Fibroblast of lung (primary cell): ENCODE data around the gene PCSK2. TPM values are rescaled to one million over a fixed set of nuclear protein-coding genes. Genes with fewer than 3 reads are reported as not detected.
A peak's percentile ranks its signal among the peaks of the same experiment; 100 is the strongest.

Source experiments
- DNase-seq, 2 donors: peaks; one replicate each; pipeline versions ENCODE4 v3.0.0 to v3.0.0-alpha.2; 2010; ENCODE audit warnings: low read depth in 2 of 2
- H2AFZ ChIP-seq: 2 replicates; pipeline ENCODE4 v1.5.1; 2012; ENCODE audit warnings: low read length, control low read depth, inconsistent platforms
- H3K27ac ChIP-seq: 2 replicates; pipeline ENCODE4 v1.5.1; 2011; ENCODE audit warnings: low read length, control low read depth; ENCODE audit not compliant: insufficient read depth
- H3K27me3 ChIP-seq: 2 replicates; pipeline ENCODE4 v1.5.1; 2011; ENCODE audit warnings: mild to moderate bottlenecking, low read length; ENCODE audit not compliant: control insufficient read depth, insufficient read depth
- H3K36me3 ChIP-seq: 2 replicates; pipeline ENCODE4 v1.5.1; 2011; ENCODE audit warnings: low read length; ENCODE audit not compliant: control insufficient read depth, insufficient read depth
- H3K4me1 ChIP-seq: 2 replicates; pipeline ENCODE4 v1.5.1; 2011; ENCODE audit warnings: low read length; ENCODE audit not compliant: control insufficient read depth, insufficient read depth; ENCODE audit errors: extremely low read depth
- H3K4me2 ChIP-seq: 2 replicates; pipeline ENCODE4 v1.5.1; 2011; ENCODE audit warnings: low read length, control low read depth; ENCODE audit not compliant: insufficient read depth; ENCODE audit errors: extremely low read depth
- H3K4me3 ChIP-seq, 4 experiments: fragments of 200-600 bp in 1 of 4; sonication (generic) in 1 of 4; replicated peaks in 1 of 4; 2 replicates each; pipeline ENCODE4 v1.5.1; 2011 to 2016; ENCODE audit warnings: low read length in 4 of 4, low read depth in 3 of 4, mild to moderate bottlenecking in 3 of 4, control low read depth in 2 of 4, inconsistent platforms in 1 of 4, mixed read lengths in 1 of 4; ENCODE audit not compliant: insufficient read depth in 1 of 4; ENCODE audit errors: control extremely low read depth in 1 of 4
- H3K79me2 ChIP-seq: 2 replicates; pipeline ENCODE4 v1.5.1; 2012; ENCODE audit warnings: mild to moderate bottlenecking, low read length, inconsistent platforms; ENCODE audit not compliant: control insufficient read depth, insufficient read depth
- H3K9ac ChIP-seq: 2 replicates; pipeline ENCODE4 v1.5.1; 2011; ENCODE audit warnings: mild to moderate bottlenecking, low read length, control low read depth; ENCODE audit not compliant: insufficient read depth
- H3K9me3 ChIP-seq: 2 replicates; pipeline ENCODE4 v1.5.1; 2012; ENCODE audit warnings: low read depth, low read length; ENCODE audit not compliant: control insufficient read depth, insufficient read depth
- H4K20me1 ChIP-seq: 2 replicates; pipeline ENCODE4 v1.5.1; 2011; ENCODE audit warnings: low read length; ENCODE audit not compliant: control insufficient read depth, insufficient read depth; ENCODE audit errors: extremely low read depth
- EZH2 ChIP-seq: IDR thresholded peaks from 2 replicates; pipeline ENCODE4 v1.5.1; 2012; ENCODE audit warnings: low read length, control low read depth, mild to moderate bottlenecking; ENCODE audit errors: missing control alignments
- polyA plus RNA-seq, 2 donors: library from polyadenylated mRNA; depleted of rRNA in 1 of 2; stranded (reverse) in 1 of 2; unstranded in 1 of 2; fragments of >200 nt; gene quantifications; 2 replicates each; pipeline ENCODE4 v1.2.1, GENCODE V29; 2011 to 2012; ENCODE audit warnings: missing spikeins in 1 of 2
- total RNA-seq: library from RNA; depleted of rRNA; stranded (reverse); fragments of >200 nt; gene quantifications from 2 replicates; pipeline ENCODE4 v1.2.1, GENCODE V29; 2014
- TF ChIP-seq, protein P1 (sequence below), 2 donors: IDR thresholded peaks in 1 of 2; conservative IDR thresholded peaks in 1 of 2; 1 replicate in 1 of 2; 2 replicates in 1 of 2; pipeline ENCODE4 v1.5.1; 2011 to 2012; ENCODE audit warnings: low read length in 2 of 2, control low read depth in 1 of 2, inconsistent platforms in 1 of 2, low read depth in 1 of 2, mild to moderate bottlenecking in 1 of 2

The PCSK2 gene
- total and polyA plus RNA-seq, 2 donors (not counting 1 experiment from before 2014, with no cell fraction given) = under 0.01 to 1.2 TPM

DNA sequence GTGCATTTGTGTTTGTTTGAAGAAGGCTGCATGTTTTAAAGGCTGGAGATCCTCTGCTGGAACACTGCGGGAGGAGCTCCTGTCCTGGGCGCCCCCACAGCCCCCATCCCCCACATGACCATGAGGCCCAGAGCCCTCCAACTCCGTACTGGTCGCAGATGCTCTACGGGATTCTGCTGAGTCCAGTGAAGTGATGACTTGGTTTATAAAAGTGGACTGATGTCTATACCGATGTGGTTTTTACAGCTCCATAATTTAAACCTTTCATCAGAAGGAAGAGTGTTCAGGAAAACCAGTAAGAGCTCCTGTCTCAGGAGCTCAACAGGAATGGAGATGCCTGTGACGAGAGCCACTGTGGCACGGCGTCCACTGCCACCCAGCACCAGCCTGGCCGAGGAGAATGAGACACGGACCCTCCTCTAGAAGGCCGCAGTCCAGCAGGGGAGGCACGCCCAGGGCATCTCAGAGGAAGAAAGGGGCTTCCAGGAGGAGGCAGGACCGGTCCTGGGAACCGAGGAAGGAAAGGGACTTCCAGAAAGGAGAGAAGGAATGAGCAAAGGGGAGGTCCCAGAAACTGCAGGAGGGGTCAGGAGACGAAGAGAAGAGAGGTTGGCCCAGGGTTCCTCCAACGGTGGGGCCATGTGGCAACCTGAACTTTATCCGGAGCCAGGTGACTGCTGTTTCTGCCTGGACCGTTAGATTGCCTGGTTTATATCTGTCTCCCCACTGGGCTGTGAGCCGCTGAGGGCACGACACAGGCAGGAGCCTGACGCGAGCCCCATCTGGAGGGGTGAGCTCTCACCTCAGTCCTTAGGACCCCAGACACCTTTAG is 277.4 kb downstream of the PCSK2 start:
- Histone ChIP-seq H3K9ac (no peak overlapping the region), H3K27ac (no peak overlapping the region)

GRCh38 chr20:17504898-17505635 is 278.2 kb downstream of the PCSK2 start:
- Histone ChIP-seq H3K27me3 (peaks cover 2% of the 10 kb centered on the region), H3K79me2 (no peaks in the 10 kb centered on the region), H4K20me1 (no peaks in the 10 kb centered on the region), H3K9ac (peak overlapping the region; percentile 43), H2AFZ (peak overlapping the region; percentile 46), H3K4me3 (peak overlapping the region; percentile 39 to 75 (median 56)), H3K4me2 (peak overlapping the region; percentile 77), H3K9me3 (no peaks in the 10 kb centered on the region), H3K27ac (no peak overlapping the region), H3K4me1 (peaks cover 6% of the 10 kb centered on the region), H3K36me3 (no peaks in the 10 kb centered on the region)
- no peak for TF ChIP-seq EZH2
- TF ChIP-seq, protein P1, sequence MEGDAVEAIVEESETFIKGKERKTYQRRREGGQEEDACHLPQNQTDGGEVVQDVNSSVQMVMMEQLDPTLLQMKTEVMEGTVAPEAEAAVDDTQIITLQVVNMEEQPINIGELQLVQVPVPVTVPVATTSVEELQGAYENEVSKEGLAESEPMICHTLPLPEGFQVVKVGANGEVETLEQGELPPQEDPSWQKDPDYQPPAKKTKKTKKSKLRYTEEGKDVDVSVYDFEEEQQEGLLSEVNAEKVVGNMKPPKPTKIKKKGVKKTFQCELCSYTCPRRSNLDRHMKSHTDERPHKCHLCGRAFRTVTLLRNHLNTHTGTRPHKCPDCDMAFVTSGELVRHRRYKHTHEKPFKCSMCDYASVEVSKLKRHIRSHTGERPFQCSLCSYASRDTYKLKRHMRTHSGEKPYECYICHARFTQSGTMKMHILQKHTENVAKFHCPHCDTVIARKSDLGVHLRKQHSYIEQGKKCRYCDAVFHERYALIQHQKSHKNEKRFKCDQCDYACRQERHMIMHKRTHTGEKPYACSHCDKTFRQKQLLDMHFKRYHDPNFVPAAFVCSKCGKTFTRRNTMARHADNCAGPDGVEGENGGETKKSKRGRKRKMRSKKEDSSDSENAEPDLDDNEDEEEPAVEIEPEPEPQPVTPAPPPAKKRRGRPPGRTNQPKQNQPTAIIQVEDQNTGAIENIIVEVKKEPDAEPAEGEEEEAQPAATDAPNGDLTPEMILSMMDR (conservative IDR thresholded peaks at IDR 0.05 in 1 of 2, IDR thresholded peaks at IDR 0.05 in 1 of 2; ENCODE audit: low read depth in 1 of 2, low read length in 2 of 2) = peak; percentile 26 to 41
- DNase-seq = peak; percentile 52 to 71

More for the DNA sequence above, 277.4 kb downstream of the PCSK2 start:
- H3K36me3 ChIP-seq = no peaks in the 10 kb centered on the region
- no peaks in the 10 kb centered on the region for H3K79me2 ChIP-seq
- H4K20me1 ChIP-seq = no peaks in the 10 kb centered on the region
- H3K9me3 ChIP-seq = no peaks in the 10 kb centered on the region
- H3K4me1 ChIP-seq = peaks cover 6% of the 10 kb centered on the region
- TF ChIP-seq, protein P1 (conservative IDR thresholded peaks at IDR 0.05 in 1 of 2, IDR thresholded peaks at IDR 0.05 in 1 of 2; ENCODE audit: low read depth in 1 of 2, low read length in 2 of 2) = no peak
- TF ChIP-seq EZH2 = no peak
- H2AFZ ChIP-seq = peak overlapping the region; percentile 4
- H3K4me2 ChIP-seq = peak overlapping the region; percentile 34
- peaks cover 2% of the 10 kb centered on the region for H3K27me3 ChIP-seq
- DNase-seq = no peak
- H3K4me3 ChIP-seq = peak overlapping the region in 2 of 4 experiments; percentile 39 to 75
